ENCODE measurements around the gene COL9A3. TPM values are rescaled to one million over a fixed set of nuclear protein-coding genes. Genes with fewer than 3 reads are reported as not detected.

Gene COL9A3
- total RNA-seq, 1 donor from 2014 or later, result 78.7 TPM

DNA sequence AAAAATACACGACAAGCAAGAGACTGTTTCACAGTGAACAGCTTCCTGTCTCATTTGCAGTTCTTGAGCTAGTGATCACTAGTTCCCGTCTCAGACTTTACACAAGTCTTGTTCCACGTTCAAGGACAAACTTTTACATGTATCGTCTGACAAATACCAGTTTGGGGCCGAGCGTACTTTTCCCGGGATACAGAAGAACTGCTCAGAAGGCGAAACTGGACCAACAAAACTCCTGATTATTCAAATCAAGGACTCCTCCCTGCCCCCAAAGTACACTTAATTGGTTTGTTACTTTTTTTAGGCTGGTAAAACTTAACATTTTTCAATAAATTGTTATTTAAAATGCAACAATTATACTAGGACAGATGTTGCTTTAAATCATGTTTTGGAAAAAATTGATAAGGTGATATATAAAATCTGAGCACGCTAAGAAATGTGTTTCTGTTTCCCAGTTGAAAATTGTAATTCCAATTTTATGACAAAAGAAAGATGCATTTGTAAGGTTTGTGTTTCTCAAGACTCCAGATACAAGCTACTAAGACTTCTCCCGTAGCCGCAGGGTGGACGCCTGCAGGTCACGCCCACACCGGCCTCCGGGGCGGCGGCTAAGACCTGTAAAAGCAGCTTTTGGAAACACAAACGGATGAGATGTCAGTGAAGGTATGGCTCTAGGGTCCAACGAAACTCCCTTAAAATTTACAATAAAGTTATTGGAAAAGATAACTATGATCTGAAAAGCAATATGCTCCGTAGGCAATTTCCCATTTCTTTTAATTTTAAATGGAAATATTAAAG is 61.6 kb downstream of the COL9A3 start:
- Mint-ChIP-seq H3K27me3 (ENCODE audit: unreplicated experiment) (peaks cover 3% of the 10 kb centered on the region), H3K9me3 (ENCODE audit: unreplicated experiment) (peaks cover 7% of the 10 kb centered on the region), H3K4me3 (ENCODE audit: unreplicated experiment) (no peak overlapping the region), H3K4me1 (ENCODE audit: low read depth, unreplicated experiment) (peaks cover 12% of the 10 kb centered on the region), H3K36me3 (ENCODE audit: unreplicated experiment) (peaks cover 10% of the 10 kb centered on the region), H3K27ac (ENCODE audit: unreplicated experiment) (no peak overlapping the region)
- no peak for TF ChIP-seq CTCF (IDR thresholded peaks at IDR 0.05; ENCODE audit: partially characterized antibody, unreplicated experiment)
- no peak for DNase-seq

DNA sequence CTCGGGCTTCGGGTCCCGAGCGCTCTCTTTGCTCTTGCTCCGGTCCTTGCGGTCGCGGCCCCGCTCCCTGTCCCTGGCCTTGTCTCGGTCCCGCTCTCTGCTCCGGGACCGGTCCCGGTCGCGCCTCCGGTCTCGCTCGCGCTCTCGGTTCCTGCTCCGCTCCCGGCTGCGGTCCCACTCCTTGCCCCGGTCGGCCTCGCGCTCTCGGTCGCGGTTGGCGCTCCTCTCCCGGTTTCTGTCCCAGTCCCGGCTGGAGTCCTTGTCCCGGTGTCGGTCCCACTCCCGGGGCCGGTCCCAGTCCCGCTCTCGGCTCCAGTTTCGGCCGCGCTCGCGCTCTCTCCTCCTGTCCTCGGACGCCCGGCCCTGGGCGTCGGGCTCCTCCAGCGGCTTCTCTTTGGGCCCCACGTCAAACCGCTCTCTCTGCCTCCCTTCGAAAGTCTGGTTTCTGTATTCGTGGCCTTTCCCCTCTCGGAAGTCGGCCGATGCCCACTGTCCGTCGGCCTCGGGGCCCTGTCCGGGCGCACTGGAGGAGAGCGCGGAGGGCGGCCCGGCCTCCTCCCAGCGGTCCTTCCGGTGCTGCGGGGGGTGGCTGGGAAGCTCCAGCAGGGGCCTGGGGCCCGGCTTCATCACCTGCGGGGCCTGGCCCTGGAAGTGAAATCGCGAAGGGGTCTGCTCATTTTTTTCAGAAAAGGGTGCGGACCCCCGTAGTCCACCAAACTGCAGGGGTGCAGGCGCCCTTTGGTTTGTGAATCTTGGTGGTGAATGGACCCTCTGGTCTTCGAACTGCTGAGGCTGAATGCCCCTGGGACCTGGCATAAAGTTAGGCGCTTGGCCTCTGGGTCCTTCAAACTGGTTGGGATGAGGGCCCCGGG is 62.7 kb downstream of the COL9A3 start:
- DNase-seq, result no peak
- Mint-ChIP-seq H3K27ac (ENCODE audit: unreplicated experiment) (no peak overlapping the region), H3K36me3 (ENCODE audit: unreplicated experiment) (peaks cover 10% of the 10 kb centered on the region), H3K4me3 (ENCODE audit: unreplicated experiment) (no peak overlapping the region), H3K4me1 (ENCODE audit: low read depth, unreplicated experiment) (peaks cover 6% of the 10 kb centered on the region), H3K27me3 (ENCODE audit: unreplicated experiment) (peaks cover 3% of the 10 kb centered on the region), H3K9me3 (ENCODE audit: unreplicated experiment) (peaks cover 5% of the 10 kb centered on the region)
- no peak for TF ChIP-seq CTCF (IDR thresholded peaks at IDR 0.05; ENCODE audit: partially characterized antibody, unreplicated experiment)

DNA sequence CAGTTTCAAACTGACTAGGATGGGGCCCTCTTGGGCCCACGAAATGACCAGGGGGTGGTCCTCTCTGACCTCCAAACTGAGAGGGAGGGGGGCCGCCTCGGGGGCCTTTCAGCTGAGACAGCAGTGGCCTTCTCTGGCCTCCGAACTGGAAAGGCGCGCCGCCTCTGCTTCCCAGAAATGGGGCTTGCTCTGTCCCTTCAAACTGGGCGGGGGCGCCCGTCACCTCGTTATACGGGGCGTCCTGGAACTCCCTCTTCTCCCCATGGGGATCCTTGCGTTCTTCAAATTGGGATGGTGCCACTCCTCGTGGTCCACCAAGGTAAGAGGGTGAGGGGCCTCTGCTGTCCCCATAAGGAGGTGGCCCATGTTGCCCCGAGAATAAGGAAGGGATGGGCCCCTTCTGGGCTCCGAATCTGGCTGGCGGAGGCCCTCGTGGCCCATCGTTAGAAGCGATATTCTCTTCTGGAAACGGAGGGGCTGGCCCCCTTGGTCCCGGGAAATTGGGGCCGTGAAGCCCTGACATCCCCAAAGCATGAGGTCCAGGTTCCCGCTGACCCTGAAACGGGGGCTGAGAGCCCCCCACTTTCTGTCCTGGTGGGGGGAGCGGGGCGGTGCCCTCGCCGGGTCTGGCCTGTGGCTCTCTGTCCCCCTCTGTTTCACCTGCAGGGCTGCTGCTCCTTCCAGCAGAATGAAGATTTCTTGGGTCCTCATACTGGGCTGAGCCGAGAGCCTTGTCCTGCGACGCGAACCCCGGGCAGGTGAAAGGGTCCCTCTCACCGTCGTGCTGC is 63.5 kb downstream of the COL9A3 start:
- no peak for TF ChIP-seq CTCF (IDR thresholded peaks at IDR 0.05; ENCODE audit: partially characterized antibody, unreplicated experiment)
- Mint-ChIP-seq H3K27ac (ENCODE audit: unreplicated experiment) (no peak overlapping the region), H3K9me3 (ENCODE audit: unreplicated experiment) (peaks cover 5% of the 10 kb centered on the region), H3K4me3 (ENCODE audit: unreplicated experiment) (no peak overlapping the region), H3K36me3 (ENCODE audit: unreplicated experiment) (peaks cover 10% of the 10 kb centered on the region), H3K27me3 (ENCODE audit: unreplicated experiment) (peaks cover 3% of the 10 kb centered on the region), H3K4me1 (ENCODE audit: low read depth, unreplicated experiment) (peaks cover 3% of the 10 kb centered on the region)
- DNase-seq, result no peak

GRCh38 chr20:62880935-62881661 is 64.2 kb downstream of the COL9A3 start:
- H3K27me3 Mint-ChIP-seq (ENCODE audit: unreplicated experiment), result peaks cover 3% of the 10 kb centered on the region
- no peak overlapping the region for H3K4me3 Mint-ChIP-seq (ENCODE audit: unreplicated experiment)
- peaks cover 5% of the 10 kb centered on the region for H3K9me3 Mint-ChIP-seq (ENCODE audit: unreplicated experiment)
- DNase-seq, result no peak
- TF ChIP-seq CTCF (IDR thresholded peaks at IDR 0.05; ENCODE audit: partially characterized antibody, unreplicated experiment), result no peak
- no peak overlapping the region for H3K27ac Mint-ChIP-seq (ENCODE audit: unreplicated experiment)
- H3K4me1 Mint-ChIP-seq (ENCODE audit: low read depth, unreplicated experiment), result peaks cover under 1% of the 10 kb centered on the region
- peaks cover 10% of the 10 kb centered on the region for H3K36me3 Mint-ChIP-seq (ENCODE audit: unreplicated experiment)
